SU-DHL-6 (cell line): ENCODE results near the gene NECAB2.

Source experiments
- H2AFZ ChIP-seq: fragments of 200-600 bp; sonication (generic); 2 replicates; pipeline ENCODE4 v1.6.1; 2014; ENCODE audit warnings: low read depth, mild to moderate bottlenecking, moderate library complexity, mixed read lengths, antibody characterized with exemption, low read length; ENCODE audit not compliant: severe bottlenecking
- H3F3A ChIP-seq: fragments of 200-600 bp; shearing (Covaris generic); 2 replicates; pipeline ENCODE4 v1.6.0; 2016; ENCODE audit warnings: antibody characterized with exemption, mild to moderate bottlenecking; ENCODE audit not compliant: insufficient read depth
- H3K27ac ChIP-seq: fragments of 200-600 bp; sonication (generic); 2 replicates; pipeline ENCODE4 v1.5.1; 2016; ENCODE audit warnings: low read depth, mild to moderate bottlenecking, low read length, moderate library complexity, mixed read lengths
- H3K27me3 ChIP-seq: fragments of 200-600 bp; sonication (generic), shearing (Covaris generic); 2 replicates; pipeline ENCODE4 v1.6.0; 2014; ENCODE audit warnings: mild to moderate bottlenecking, low read length
- H3K36me3 ChIP-seq: fragments of 200-600 bp; sonication (generic); 2 replicates; pipeline ENCODE4 v1.6.1; 2014; ENCODE audit warnings: mild to moderate bottlenecking, low read length, mixed read lengths
- H3K4me2 ChIP-seq: fragments of 300-600, 200-600 bp; shearing (Covaris generic), sonication (generic); 2 replicates; pipeline ENCODE4 v1.6.0; 2014; ENCODE audit warnings: low read length, low read depth, mild to moderate bottlenecking; ENCODE audit not compliant: poor library complexity, severe bottlenecking
- H3K4me3 ChIP-seq: fragments of 200-600 bp; sonication (generic); 2 replicates; pipeline ENCODE4 v1.5.1; 2014; ENCODE audit warnings: antibody characterized with exemption, low read length, mild to moderate bottlenecking, mixed read lengths; ENCODE audit not compliant: insufficient read depth, poor library complexity, severe bottlenecking
- H3K79me2 ChIP-seq: fragments of 200-600 bp; sonication (generic); 2 replicates; pipeline ENCODE4 v1.6.1; 2014; ENCODE audit warnings: mild to moderate bottlenecking, low read length, moderate library complexity; ENCODE audit not compliant: insufficient read depth
- H3K9ac ChIP-seq: fragments of 200-600 bp; sonication (generic); 2 replicates; pipeline ENCODE4 v1.7.0; 2014; ENCODE audit warnings: mild to moderate bottlenecking, low read length
- H3K9me2 ChIP-seq: fragments of 200-600 bp; sonication (generic); replicated peaks from 2 replicates; pipeline ENCODE4 v1.6.1; 2014; ENCODE audit warnings: low read length; ENCODE audit not compliant: insufficient read depth
- H3K9me3 ChIP-seq: fragments of 200-600 bp; sonication (generic); 2 replicates; pipeline ENCODE4 v1.6.1; 2014; ENCODE audit warnings: low read length, mixed read lengths; ENCODE audit not compliant: insufficient read depth
- H4K20me1 ChIP-seq: fragments of 200-600 bp; sonication (generic); 2 replicates; pipeline ENCODE4 v1.6.1; 2014; ENCODE audit warnings: low read depth, mild to moderate bottlenecking, antibody characterized with exemption, low read length, moderate library complexity, mixed read lengths
- EZH2phosphoT487 ChIP-seq: fragments of 200-600 bp; sonication (generic), shearing (Covaris generic); conservative IDR thresholded peaks from 2 replicates; pipeline ENCODE4 v1.6.1; 2018; ENCODE audit warnings: mild to moderate bottlenecking, antibody characterized with exemption, low read length, moderate library complexity, mixed read lengths
- TF ChIP-seq, protein P1 (sequence below): fragments of 200-600 bp; sonication (generic); IDR thresholded peaks from one replicate; pipeline ENCODE4 v1.5.1; 2017; ENCODE audit warnings: antibody characterized with exemption, mild to moderate bottlenecking, low read length, moderate library complexity; ENCODE audit not compliant: insufficient read depth, poor library complexity, severe bottlenecking

The NECAB2 gene

DNA sequence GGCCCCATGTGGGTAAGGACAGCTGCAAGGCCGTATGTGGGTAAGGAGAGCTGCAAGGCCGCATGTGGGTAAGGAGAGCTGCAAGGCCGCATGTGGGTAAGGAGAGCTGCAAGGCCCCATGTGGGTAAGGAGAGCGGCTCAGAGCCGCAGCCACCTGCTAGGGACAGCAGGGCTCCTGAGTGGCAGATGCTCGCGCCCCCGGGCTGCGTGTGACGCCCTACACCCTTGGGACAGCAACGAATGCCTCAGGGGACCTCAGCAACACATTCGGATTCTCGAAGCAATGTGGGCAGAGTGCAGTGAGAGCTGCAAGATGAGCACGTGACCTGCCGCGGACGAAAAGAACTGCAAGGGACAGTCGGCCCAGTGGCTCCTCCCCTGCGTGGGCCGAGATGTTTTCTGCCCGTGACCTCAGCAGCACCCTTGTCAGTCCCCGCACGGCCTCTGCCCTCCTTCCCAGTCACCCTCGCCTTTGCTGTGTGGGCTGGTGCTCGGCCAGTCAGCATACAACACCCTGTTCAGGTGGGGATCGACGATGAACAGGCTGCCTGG is 84.1 kb downstream of the NECAB2 start:
- Histone ChIP-seq H3K9ac (no peak overlapping the region), H4K20me1 (no peaks in the 10 kb centered on the region), H3K4me2 (no peak overlapping the region), H2AFZ (no peak overlapping the region), H3K27ac (no peak overlapping the region), H3K36me3 (no peaks in the 10 kb centered on the region; the same call in 1 of the 2 replicates), H3K9me3 (no peaks in the 10 kb centered on the region), H3K9me2 (no peaks in the 10 kb centered on the region), H3K79me2 (no peaks in the 10 kb centered on the region), H3F3A (no peaks in the 10 kb centered on the region), H3K4me3 (no peak overlapping the region), H3K27me3 (no peaks in the 10 kb centered on the region)
- TF ChIP-seq, protein P1, sequence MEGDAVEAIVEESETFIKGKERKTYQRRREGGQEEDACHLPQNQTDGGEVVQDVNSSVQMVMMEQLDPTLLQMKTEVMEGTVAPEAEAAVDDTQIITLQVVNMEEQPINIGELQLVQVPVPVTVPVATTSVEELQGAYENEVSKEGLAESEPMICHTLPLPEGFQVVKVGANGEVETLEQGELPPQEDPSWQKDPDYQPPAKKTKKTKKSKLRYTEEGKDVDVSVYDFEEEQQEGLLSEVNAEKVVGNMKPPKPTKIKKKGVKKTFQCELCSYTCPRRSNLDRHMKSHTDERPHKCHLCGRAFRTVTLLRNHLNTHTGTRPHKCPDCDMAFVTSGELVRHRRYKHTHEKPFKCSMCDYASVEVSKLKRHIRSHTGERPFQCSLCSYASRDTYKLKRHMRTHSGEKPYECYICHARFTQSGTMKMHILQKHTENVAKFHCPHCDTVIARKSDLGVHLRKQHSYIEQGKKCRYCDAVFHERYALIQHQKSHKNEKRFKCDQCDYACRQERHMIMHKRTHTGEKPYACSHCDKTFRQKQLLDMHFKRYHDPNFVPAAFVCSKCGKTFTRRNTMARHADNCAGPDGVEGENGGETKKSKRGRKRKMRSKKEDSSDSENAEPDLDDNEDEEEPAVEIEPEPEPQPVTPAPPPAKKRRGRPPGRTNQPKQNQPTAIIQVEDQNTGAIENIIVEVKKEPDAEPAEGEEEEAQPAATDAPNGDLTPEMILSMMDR = no peak
- no peak for TF ChIP-seq EZH2phosphoT487
